Peyer's patch (tissue), 4 donors: ENCODE results near the gene ZNF467. TPM values are rescaled to one million over a fixed set of nuclear protein-coding genes. Genes with fewer than 3 reads are reported as not detected.

Experiments used
- DNase-seq, 3 donors: peaks; one replicate each; pipeline ENCODE4 v3.0.0-alpha.2; 2017 to 2019
- H3K27ac ChIP-seq, 4 donors: fragments of 200-600 bp; sonication (generic); one replicate each; pipeline ENCODE4 v1.5.1; 2016 to 2019
- H3K27me3 ChIP-seq, 2 donors: fragments of 200-600 bp; sonication (generic); one replicate each; pipeline ENCODE4 v1.5.1; 2019
- H3K36me3 ChIP-seq, 3 donors: fragments of 200-600 bp; sonication (generic); one replicate each; pipeline ENCODE4 v1.5.1; 2016 to 2019
- H3K4me1 ChIP-seq, 4 donors: fragments of 200-600 bp; sonication (generic); one replicate each; pipeline ENCODE4 v1.5.1; 2016 to 2019
- H3K4me3 ChIP-seq, 4 donors: fragments of 200-600 bp; sonication (generic); 1 replicate in 3 of 4; 2 replicates in 1 of 4; pipeline ENCODE4 v1.5.1; 2016 to 2019; ENCODE audit warnings: mild to moderate bottlenecking in 1 of 4
- H3K9me3 ChIP-seq, 4 donors: fragments of 200-600 bp; sonication (generic); one replicate each; pipeline ENCODE4 v1.5.1; 2016 to 2019; ENCODE audit warnings: mild to moderate bottlenecking in 1 of 4
- POLR2A ChIP-seq, 2 donors: fragments of 450-650 bp; IDR thresholded peaks; one replicate each; pipeline ENCODE4 v1.5.1; 2017; ENCODE audit warnings: antibody characterized with exemption in 2 of 2, mild to moderate bottlenecking in 2 of 2, moderate library complexity in 2 of 2
- total RNA-seq, 4 donors: library from RNA; depleted of rRNA; stranded (reverse); fragments of >200 nt; gene quantifications; one replicate each; pipeline ENCODE4 v1.1.0, GENCODE V29; 2016
- TF ChIP-seq, protein P1 (sequence below), 6 experiments: fragments of 450-650 bp in 4 of 6; fragments of 200-600 bp in 2 of 6; sonication (generic) in 1 of 6; IDR thresholded peaks; one replicate each; pipeline ENCODE4 v1.5.1; 2017 to 2019; ENCODE audit warnings: antibody characterized with exemption in 6 of 6, mild to moderate bottlenecking in 3 of 6, moderate library complexity in 1 of 6

The ZNF467 gene
- total RNA-seq, 4 donors from 2014 or later, result 0.35 to 4.7 (median 3.1) TPM

DNA sequence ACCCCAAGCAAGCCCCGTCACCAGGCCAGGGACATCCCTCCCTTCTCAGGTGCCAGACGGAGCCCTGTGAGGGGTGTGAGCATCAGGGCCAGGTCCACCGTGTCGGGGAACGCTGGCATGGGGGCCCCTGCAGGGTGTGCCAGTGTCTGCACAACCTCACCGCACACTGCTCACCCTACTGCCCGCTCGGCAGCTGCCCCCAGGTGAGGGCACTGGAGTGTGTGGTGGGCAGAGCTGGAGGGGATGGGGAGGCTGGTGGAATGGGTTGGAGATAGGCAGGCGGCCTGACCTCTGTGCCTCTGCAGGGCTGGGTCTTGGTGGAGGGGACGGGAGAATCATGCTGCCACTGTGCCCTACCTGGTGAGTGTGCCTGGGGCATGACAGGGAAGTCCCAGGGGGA is 19.9 kb upstream of the ZNF467 start:
- peaks cover 0 to 6% (median 0%) of the 10 kb centered on the region in 4 donors for H3K4me1 ChIP-seq
- DNase-seq, result no peak
- H3K9me3 ChIP-seq, result no peaks in the 10 kb centered on the region
- H3K27ac ChIP-seq, result no peak overlapping the region
- TF ChIP-seq POLR2A (IDR thresholded peaks at IDR 0.05), result no peak
- TF ChIP-seq, protein P1, sequence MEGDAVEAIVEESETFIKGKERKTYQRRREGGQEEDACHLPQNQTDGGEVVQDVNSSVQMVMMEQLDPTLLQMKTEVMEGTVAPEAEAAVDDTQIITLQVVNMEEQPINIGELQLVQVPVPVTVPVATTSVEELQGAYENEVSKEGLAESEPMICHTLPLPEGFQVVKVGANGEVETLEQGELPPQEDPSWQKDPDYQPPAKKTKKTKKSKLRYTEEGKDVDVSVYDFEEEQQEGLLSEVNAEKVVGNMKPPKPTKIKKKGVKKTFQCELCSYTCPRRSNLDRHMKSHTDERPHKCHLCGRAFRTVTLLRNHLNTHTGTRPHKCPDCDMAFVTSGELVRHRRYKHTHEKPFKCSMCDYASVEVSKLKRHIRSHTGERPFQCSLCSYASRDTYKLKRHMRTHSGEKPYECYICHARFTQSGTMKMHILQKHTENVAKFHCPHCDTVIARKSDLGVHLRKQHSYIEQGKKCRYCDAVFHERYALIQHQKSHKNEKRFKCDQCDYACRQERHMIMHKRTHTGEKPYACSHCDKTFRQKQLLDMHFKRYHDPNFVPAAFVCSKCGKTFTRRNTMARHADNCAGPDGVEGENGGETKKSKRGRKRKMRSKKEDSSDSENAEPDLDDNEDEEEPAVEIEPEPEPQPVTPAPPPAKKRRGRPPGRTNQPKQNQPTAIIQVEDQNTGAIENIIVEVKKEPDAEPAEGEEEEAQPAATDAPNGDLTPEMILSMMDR (IDR thresholded peaks at IDR 0.05), result no peak
- H3K36me3 ChIP-seq, result no peaks in the 10 kb centered on the region
- no peak overlapping the region for H3K4me3 ChIP-seq
- peaks cover 0 to 4% of the 10 kb centered on the region in 2 donors for H3K27me3 ChIP-seq

DNA sequence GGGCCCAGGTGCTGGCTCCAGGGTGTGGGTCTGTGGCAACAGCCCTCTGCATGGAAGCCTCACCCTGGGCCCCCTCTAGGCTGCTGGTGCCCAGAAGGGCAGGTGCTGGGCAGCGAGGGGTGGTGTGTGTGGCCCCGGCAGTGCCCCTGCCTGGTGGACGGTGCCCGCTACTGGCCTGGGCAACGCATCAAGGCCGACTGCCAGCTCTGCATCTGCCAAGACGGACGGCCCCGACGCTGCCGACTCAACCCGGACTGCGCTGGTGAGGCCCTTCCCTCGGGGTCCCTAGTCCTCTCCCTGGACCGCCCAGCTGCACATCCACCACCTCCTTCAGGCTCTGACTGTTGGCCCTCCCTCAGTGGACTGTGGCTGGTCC is 18.8 kb upstream of the ZNF467 start:
- Histone ChIP-seq H3K27ac (no peak overlapping the region), H3K4me1 (peaks cover 0 to 6% (median 0%) of the 10 kb centered on the region in 4 donors), H3K27me3 (peaks cover 0 to 4% of the 10 kb centered on the region in 2 donors), H3K4me3 (no peak overlapping the region), H3K36me3 (no peaks in the 10 kb centered on the region), H3K9me3 (no peaks in the 10 kb centered on the region)
- no peak for DNase-seq
- TF ChIP-seq, protein P1 (IDR thresholded peaks at IDR 0.05), result no peak
- TF ChIP-seq POLR2A (IDR thresholded peaks at IDR 0.05), result no peak

DNA sequence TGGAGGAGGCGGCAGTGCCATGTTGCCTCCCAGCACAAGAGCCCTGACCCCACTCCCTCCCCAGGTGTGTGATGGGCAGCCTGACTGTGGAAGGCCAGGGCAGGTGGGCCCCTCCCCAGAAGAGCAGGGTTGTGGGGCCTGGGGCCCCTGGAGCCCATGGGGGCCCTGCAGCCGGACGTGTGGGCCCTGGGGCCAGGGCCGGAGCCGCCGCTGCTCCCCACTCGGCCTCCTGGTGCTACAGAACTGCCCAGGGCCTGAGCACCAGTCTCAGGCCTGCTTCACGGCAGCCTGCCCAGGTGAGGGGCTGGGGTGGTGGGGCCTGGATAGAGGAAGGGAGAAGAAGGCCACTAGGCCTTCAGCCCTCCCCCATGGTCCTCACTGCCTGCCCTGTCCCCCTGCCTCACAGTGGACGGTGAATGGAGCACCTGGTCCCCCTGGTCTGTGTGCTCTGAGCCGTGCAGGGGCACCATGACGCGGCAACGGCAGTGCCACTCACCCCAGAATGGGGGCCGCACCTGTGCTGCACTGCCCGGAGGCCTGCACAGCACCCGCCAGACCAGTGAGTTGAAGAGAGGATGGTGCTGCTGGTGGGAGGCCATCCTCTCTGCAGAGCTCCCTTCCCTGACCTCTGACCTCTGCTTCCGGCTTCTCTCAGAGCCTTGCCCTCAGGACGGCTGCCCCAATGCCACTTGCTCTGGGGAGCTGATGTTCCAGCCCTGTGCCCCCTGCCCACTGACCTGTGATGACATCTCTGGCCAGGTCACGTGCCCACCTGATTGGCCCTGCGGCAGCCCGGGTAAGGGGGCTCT is 18.2 kb upstream of the ZNF467 start:
- no peak for DNase-seq
- no peaks in the 10 kb centered on the region for H3K36me3 ChIP-seq
- no peak overlapping the region for H3K27ac ChIP-seq
- H3K27me3 ChIP-seq, result peaks cover 0 to 4% of the 10 kb centered on the region in 2 donors
- H3K9me3 ChIP-seq, result no peaks in the 10 kb centered on the region
- TF ChIP-seq POLR2A (IDR thresholded peaks at IDR 0.05), result no peak
- no peak overlapping the region for H3K4me3 ChIP-seq
- peaks cover 0 to 6% (median 0%) of the 10 kb centered on the region in 4 donors for H3K4me1 ChIP-seq

DNA sequence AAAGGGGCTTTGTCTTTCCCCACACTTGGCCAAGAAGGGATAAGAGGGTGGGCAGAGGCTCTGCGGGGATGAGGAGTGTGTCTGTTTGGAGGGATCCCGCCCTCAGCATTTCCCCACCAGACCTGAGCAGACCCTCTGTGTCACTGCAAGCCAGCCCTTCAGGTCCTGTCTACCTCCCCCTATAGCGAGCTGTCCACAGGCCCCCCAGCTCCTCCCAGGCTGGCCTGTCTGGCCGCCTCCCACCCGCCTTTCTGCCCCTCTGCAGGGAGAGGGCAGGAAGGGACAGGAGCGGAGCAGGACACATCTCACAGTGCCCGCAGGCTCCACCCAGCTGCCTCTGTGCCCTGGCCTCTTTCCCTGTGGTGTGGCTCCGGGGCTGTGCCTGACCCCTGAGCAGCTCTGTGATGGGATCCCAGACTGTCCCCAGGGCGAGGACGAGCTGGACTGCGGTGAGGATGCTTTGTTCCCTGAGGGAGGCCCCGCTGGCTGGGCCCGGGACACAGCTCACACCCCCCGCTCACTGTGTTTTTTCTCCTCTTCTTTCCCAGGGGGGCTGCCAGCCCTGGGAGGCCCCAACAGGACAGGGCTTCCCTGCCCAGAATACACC is 17.5 kb upstream of the ZNF467 start:
- DNase-seq, result no peak
- no peak for TF ChIP-seq POLR2A (IDR thresholded peaks at IDR 0.05)
- TF ChIP-seq, protein P1 (IDR thresholded peaks at IDR 0.05), result no peak
- Histone ChIP-seq H3K4me1 (peaks cover 0 to 6% (median 0%) of the 10 kb centered on the region in 4 donors), H3K27me3 (peaks cover 0 to 4% of the 10 kb centered on the region in 2 donors), H3K4me3 (no peak overlapping the region), H3K9me3 (no peaks in the 10 kb centered on the region), H3K36me3 (no peaks in the 10 kb centered on the region), H3K27ac (no peak overlapping the region)

DNA sequence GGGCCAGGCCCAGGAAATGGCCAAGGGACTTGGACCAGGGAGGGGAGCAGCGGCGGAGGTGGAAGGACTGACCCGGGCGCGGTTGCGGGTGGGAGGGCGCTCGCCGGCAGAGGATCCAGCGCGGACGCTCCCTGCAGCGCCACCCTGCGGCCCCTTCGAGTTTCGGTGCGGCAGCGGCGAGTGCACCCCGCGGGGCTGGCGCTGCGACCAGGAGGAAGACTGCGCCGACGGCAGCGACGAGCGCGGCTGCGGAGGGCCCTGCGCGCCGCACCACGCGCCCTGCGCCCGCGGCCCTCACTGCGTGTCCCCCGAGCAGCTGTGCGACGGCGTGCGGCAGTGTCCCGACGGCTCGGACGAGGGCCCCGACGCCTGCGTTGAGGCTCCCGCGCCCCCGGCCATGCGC is 16.8 kb upstream of the ZNF467 start:
- DNase-seq, result no peak
- no peak overlapping the region for H3K27ac ChIP-seq
- H3K36me3 ChIP-seq, result no peaks in the 10 kb centered on the region
- H3K4me3 ChIP-seq, result no peak overlapping the region
- no peaks in the 10 kb centered on the region for H3K9me3 ChIP-seq
- H3K4me1 ChIP-seq, result peaks cover 0 to 6% (median 0%) of the 10 kb centered on the region in 4 donors
- TF ChIP-seq POLR2A (IDR thresholded peaks at IDR 0.05), result no peak
- TF ChIP-seq, protein P1 (IDR thresholded peaks at IDR 0.05), result peak in 3 of 6 experiments; percentile 35 to 47 (median 42)
- peaks cover 0 to 4% of the 10 kb centered on the region in 2 donors for H3K27me3 ChIP-seq

DNA sequence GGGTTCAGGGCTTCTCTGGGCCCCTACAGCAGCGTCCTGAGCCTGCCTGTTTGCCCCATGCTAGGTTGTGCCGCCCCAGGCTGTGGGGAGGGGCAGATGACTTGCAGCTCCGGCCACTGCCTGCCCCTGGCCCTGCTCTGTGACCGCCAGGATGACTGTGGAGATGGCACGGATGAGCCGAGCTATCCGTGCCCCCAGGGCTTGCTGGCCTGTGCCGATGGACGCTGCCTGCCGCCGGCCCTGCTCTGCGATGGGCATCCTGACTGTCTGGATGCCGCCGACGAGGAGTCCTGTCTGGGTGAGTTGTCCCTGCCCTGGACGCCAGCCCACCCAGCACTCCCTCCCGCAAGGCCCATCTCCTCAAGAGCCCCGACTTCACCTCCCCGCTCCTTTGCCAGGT is 15.7 kb upstream of the ZNF467 start:
- H3K4me3 ChIP-seq, result no peak overlapping the region
- TF ChIP-seq POLR2A (IDR thresholded peaks at IDR 0.05), result no peak
- TF ChIP-seq, protein P1 (IDR thresholded peaks at IDR 0.05), result no peak
- H3K27me3 ChIP-seq, result peaks cover 0 to 4% of the 10 kb centered on the region in 2 donors
- H3K4me1 ChIP-seq, result peaks cover 0 to 6% (median 0%) of the 10 kb centered on the region in 4 donors
- H3K27ac ChIP-seq, result no peak overlapping the region
- H3K9me3 ChIP-seq, result no peaks in the 10 kb centered on the region
- no peaks in the 10 kb centered on the region for H3K36me3 ChIP-seq
- DNase-seq, result no peak
